Chondrocyte (in vitro differentiated cells): Measurements from ENCODE around the gene ACP1. TPM values are rescaled to one million over a fixed set of nuclear protein-coding genes. Genes with fewer than 3 reads are reported as not detected.

ENCODE experiments used
- DNase-seq: peaks from one replicate; pipeline ENCODE4 v3.0.0; 2021; ENCODE audit warnings: mixed read lengths, low spot score
- H3K27ac Mint-ChIP-seq: one replicate; pipeline ENCODE4 v1.8.0; 2021; ENCODE audit warnings: mild to moderate bottlenecking, moderate library complexity, mixed read lengths; ENCODE audit not compliant: unreplicated experiment
- H3K27me3 Mint-ChIP-seq: 2 replicates; pipeline ENCODE4 v1.8.0; 2021; ENCODE audit warnings: low read depth, mixed read lengths
- H3K36me3 Mint-ChIP-seq: 2 replicates; pipeline ENCODE4 v1.8.0; 2021; ENCODE audit warnings: low read depth, mixed read lengths
- H3K4me1 Mint-ChIP-seq: 2 replicates; pipeline ENCODE4 v1.8.0; 2021; ENCODE audit warnings: low read depth, mild to moderate bottlenecking, mixed read lengths
- H3K4me3 Mint-ChIP-seq: one replicate; pipeline ENCODE4 v1.8.0; 2021; ENCODE audit warnings: mild to moderate bottlenecking, moderate library complexity, mixed read lengths; ENCODE audit not compliant: unreplicated experiment
- H3K9me3 Mint-ChIP-seq: 2 replicates; pipeline ENCODE4 v1.8.0; 2021; ENCODE audit warnings: low read depth, mixed read lengths
- CTCF ChIP-seq: fragments of 200-600 bp; sonication (generic); IDR thresholded peaks from 2 replicates; pipeline ENCODE4 v1.5.0; 2021; ENCODE audit warnings: antibody characterized with exemption, mild to moderate bottlenecking, moderate library complexity
- total RNA-seq: library from RNA; stranded (reverse); gene quantifications from 3 replicates; pipeline ENCODE4 v1.2.1, GENCODE V29; 2021

ACP1 gene
- total RNA-seq, 1 donor from 2014 or later, result 79.6 TPM

- Mint-ChIP-seq H3K27me3 (no peaks in the 10 kb centered on the region), H3K36me3 (peaks cover 18% of the 10 kb centered on the region), H3K4me3 (no peak overlapping the region), H3K4me1 (peaks cover 5% of the 10 kb centered on the region), H3K9me3 (no peaks in the 10 kb centered on the region), H3K27ac (peak overlapping the region; percentile 28)
- no peak for DNase-seq
- TF ChIP-seq CTCF, result peak; percentile 42
Measured at GRCh38 chr2:274503-274902, 9.8 kb downstream of the ACP1 start.

- H3K27me3 Mint-ChIP-seq, result no peaks in the 10 kb centered on the region
- no peak overlapping the region for H3K27ac Mint-ChIP-seq
- peaks cover 21% of the 10 kb centered on the region for H3K36me3 Mint-ChIP-seq
- no peaks in the 10 kb centered on the region for H3K9me3 Mint-ChIP-seq
- no peak for TF ChIP-seq CTCF
- H3K4me3 Mint-ChIP-seq, result no peak overlapping the region
- DNase-seq, result no peak
- peaks cover 2% of the 10 kb centered on the region for H3K4me1 Mint-ChIP-seq
Measured at GRCh38 chr2:275466-275865, 10.7 kb downstream of the ACP1 start.

GRCh38 chr2:278312-278926 lies 13.7 kb downstream of the ACP1 start:
- Mint-ChIP-seq H3K27ac (peak overlapping the region; percentile 52), H3K27me3 (no peaks in the 10 kb centered on the region), H3K4me1 (no peaks in the 10 kb centered on the region), H3K9me3 (no peaks in the 10 kb centered on the region), H3K36me3 (peaks cover 34% of the 10 kb centered on the region), H3K4me3 (no peak overlapping the region)
- no peak for TF ChIP-seq CTCF
- no peak for DNase-seq

GRCh38 chr2:278927-279320 lies 14.2 kb downstream of the ACP1 start:
- Mint-ChIP-seq H3K27me3 (no peaks in the 10 kb centered on the region), H3K27ac (no peak overlapping the region), H3K36me3 (peaks cover 37% of the 10 kb centered on the region), H3K9me3 (no peaks in the 10 kb centered on the region), H3K4me1 (no peaks in the 10 kb centered on the region), H3K4me3 (no peak overlapping the region)
- no peak for TF ChIP-seq CTCF
- DNase-seq, result no peak

GRCh38 chr2:279366-279765 lies 14.6 kb downstream of the ACP1 start:
- no peak for DNase-seq
- Mint-ChIP-seq H3K4me3 (no peak overlapping the region), H3K36me3 (peaks cover 37% of the 10 kb centered on the region), H3K27ac (no peak overlapping the region), H3K4me1 (no peaks in the 10 kb centered on the region), H3K9me3 (no peaks in the 10 kb centered on the region), H3K27me3 (no peaks in the 10 kb centered on the region)
- no peak for TF ChIP-seq CTCF
